GM12865 (cell line): ENCODE data around the gene FSTL4.

ENCODE experiments used
- DNase-seq: peaks from one replicate; pipeline ENCODE4 v3.0.0; 2010; ENCODE audit warnings: low read depth
- H3K4me3 ChIP-seq: 2 replicates; pipeline ENCODE4 v1.5.1; 2011; ENCODE audit warnings: mild to moderate bottlenecking, low read depth, low read length, control low read depth
- TF ChIP-seq, protein P1 (sequence below): IDR thresholded peaks from 2 replicates; pipeline ENCODE4 v1.5.1; 2011; ENCODE audit warnings: low read length, control low read depth, low read depth, inconsistent platforms; ENCODE audit not compliant: insufficient read depth; ENCODE audit errors: missing control alignments

Gene FSTL4

DNA sequence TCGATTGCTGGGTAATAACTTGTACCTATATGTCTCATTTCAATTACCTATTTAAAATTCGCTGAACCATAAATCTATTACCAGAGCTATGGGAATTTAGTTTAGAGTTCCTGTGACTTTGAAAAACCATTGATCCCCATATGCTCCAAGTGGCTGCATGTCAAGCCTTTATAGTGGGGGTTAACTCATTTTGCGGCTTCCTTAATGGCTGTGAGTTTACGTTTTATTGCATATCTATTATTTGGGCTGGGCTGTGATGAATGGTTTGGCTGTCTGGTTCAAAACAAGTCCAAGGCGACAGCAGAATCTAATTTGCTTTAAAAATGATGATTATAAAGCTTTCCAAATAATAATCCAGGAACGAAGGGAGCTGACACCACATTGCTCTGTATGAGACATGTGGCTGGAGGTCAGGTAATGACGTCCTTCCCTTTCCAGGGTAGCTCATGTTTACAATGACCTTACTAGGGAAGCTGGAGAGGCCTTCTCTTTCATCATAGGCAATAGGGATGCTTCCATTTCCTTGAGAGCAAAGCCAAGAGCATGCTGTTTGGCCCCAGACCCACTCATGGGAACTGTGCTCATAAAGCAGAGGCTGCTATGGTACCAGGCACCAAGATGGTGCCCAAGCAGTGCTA lies 302.2 kb downstream of the FSTL4 start:
- no peak overlapping the region for H3K4me3 ChIP-seq
- no peak for DNase-seq
- TF ChIP-seq, protein P1, sequence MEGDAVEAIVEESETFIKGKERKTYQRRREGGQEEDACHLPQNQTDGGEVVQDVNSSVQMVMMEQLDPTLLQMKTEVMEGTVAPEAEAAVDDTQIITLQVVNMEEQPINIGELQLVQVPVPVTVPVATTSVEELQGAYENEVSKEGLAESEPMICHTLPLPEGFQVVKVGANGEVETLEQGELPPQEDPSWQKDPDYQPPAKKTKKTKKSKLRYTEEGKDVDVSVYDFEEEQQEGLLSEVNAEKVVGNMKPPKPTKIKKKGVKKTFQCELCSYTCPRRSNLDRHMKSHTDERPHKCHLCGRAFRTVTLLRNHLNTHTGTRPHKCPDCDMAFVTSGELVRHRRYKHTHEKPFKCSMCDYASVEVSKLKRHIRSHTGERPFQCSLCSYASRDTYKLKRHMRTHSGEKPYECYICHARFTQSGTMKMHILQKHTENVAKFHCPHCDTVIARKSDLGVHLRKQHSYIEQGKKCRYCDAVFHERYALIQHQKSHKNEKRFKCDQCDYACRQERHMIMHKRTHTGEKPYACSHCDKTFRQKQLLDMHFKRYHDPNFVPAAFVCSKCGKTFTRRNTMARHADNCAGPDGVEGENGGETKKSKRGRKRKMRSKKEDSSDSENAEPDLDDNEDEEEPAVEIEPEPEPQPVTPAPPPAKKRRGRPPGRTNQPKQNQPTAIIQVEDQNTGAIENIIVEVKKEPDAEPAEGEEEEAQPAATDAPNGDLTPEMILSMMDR: no peak

DNA sequence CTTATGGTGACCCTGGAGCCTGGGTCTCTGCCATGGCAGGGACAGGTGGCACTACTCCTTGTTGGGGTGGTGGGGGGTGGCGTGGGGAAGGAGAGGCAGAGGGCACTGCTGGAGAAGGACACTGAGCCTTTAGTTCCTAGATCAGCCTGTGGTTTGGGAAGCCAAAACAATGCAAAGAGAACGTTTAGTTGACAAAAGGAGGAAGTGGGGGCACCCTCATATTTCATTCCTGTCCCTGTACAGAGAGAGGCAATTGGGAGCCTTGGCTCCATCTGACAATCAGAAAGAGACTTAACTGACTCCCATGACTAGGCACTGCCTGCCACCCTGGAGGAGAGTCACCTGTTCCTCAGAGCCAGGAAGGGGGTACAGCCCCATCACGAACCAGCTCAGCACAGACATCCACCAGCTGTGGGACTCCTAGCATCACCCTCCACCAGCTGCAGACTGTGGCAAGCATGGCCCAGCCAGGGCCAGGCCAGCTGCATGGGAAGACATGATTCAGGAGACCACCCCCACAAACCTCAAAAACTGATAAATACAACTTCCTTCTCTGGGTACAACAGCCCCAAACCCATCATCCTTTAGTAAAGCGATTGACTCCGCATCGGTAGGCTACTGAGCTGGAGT lies 303.1 kb downstream of the FSTL4 start:
- H3K4me3 ChIP-seq: no peak overlapping the region
- TF ChIP-seq, protein P1: no peak
- DNase-seq: no peak

DNA sequence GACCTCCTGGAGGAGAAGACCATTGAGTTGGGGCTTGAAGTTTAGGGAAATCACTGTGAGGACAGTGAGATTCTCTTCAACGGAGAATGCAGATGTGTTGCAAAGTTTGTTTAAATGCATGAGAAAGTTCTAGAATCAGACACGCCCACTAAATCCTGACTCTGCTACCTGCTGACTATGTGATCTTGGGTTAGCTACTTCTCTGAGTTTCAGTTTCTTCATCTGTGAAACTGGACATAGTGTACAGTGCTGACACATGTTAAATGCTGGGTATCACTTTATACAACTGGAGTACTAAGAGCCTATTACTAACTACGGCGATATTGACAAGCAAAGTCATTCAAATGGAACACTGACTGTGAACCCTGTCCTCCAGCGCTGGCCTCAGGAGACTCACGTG lies 305.1 kb downstream of the FSTL4 start:
- DNase-seq: peak; percentile 30
- TF ChIP-seq, protein P1: no peak
- no peak overlapping the region for H3K4me3 ChIP-seq

DNA sequence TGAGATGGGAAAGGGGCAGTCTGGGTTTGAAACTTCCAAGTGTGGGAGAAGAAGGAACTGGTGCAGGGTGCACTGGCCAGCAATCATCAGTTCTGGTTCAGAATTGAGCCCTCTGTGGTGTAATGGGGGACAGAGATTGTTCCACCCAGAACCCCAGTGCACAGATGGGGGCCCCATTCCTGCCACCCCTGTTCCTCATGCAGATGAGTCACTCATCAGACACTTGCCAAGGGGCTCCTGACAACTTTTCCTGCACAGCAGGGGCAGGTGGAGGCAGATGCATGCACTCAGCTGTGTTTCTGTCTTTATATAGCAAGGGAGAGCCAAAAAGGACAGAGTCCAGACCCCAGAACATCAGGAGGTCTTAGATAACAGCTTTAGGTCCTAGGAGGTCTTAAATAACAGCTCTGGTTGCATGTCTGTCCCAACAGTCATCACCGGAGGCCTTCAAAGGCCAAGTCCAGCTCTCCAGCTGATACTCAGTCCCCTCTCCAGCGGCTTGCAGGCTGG lies 307.6 kb downstream of the FSTL4 start:
- no peak for DNase-seq
- TF ChIP-seq, protein P1: no peak
- no peak overlapping the region for H3K4me3 ChIP-seq

DNA sequence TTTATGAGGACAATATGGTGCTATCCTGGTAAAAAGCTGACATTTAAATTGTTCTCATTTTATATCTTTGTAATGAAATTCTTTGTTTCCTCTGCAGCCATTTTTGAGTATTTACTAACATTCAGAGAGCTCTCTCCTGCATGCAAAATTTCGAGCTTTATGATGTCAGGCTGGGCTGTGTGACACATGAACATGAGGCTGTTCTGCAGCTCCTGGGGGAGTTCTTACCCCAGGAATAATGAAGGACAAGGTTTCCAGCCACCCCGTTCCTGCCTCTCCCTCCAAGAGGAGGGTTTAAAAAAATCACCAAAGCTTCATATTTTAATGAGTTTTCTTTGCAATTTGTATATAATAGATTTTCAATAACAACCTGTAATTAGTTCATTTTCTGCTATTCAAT lies 308.2 kb downstream of the FSTL4 start:
- TF ChIP-seq, protein P1: no peak
- H3K4me3 ChIP-seq: no peak overlapping the region
- DNase-seq: no peak

DNA sequence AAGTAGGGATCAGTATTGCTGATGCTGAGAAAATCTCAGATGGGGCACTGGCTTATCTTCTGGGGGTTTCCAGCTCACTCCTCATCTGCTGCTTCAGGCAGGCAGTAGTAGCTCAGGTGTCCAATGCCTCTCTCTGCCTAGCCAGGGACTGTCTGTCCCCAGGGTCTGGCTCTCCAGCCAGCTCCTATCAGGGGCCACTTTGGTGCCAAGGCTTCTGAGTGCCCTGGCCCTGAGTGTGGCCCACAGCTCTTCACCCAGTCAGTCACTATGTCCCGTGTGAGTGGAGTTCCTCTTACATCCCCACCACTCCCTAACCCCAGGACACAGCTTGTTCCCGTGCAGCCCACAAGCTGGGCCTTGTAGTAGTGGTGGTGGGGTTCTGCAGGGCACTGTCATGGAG lies 309.0 kb downstream of the FSTL4 start:
- H3K4me3 ChIP-seq: no peak overlapping the region
- TF ChIP-seq, protein P1: no peak
- no peak for DNase-seq
